HFF-Myc (cell line): ENCODE measurements around the gene SLC43A1.

Experiments used
- DNase-seq: peaks from one replicate; pipeline ENCODE4 v3.0.0-alpha.2; 2011; ENCODE audit warnings: low read depth; ENCODE audit errors: extremely low read depth
- H3K4me3 ChIP-seq: replicated peaks from 2 replicates; pipeline ENCODE4 v1.5.1; 2011; ENCODE audit warnings: low read depth, mild to moderate bottlenecking, control low read depth, low read length
- CTCF ChIP-seq: IDR thresholded peaks from 2 replicates; pipeline ENCODE4 v1.5.1; 2012; ENCODE audit warnings: mild to moderate bottlenecking, low read depth, low read length, control low read depth; ENCODE audit errors: missing control alignments

The SLC43A1 gene

GRCh38 chr11:57513911-57514537 lies 1.5 kb downstream of the SLC43A1 start:
- DNase-seq: no peak
- TF ChIP-seq CTCF: no peak
- H3K4me3 ChIP-seq: peak overlapping the region; percentile 71

DNA sequence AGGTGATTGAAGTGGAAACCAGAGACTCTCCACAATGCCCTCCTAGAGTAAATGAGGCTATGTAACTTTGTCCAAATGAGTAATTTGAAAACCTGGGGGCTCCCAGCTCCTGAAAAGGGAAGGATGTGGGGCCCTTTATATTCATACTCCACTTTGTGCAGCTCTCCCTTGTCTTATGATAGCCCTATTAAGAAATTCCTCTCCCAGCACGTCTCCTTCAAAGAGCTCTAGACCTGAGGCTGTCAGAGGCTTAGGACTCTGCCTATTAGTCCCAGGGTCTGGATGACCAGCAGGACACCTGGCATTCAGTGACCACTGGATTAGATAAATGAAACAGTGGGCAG lies 2.1 kb downstream of the SLC43A1 start:
- TF ChIP-seq CTCF: no peak
- peak overlapping the region; percentile 71 for H3K4me3 ChIP-seq
- DNase-seq: no peak

DNA sequence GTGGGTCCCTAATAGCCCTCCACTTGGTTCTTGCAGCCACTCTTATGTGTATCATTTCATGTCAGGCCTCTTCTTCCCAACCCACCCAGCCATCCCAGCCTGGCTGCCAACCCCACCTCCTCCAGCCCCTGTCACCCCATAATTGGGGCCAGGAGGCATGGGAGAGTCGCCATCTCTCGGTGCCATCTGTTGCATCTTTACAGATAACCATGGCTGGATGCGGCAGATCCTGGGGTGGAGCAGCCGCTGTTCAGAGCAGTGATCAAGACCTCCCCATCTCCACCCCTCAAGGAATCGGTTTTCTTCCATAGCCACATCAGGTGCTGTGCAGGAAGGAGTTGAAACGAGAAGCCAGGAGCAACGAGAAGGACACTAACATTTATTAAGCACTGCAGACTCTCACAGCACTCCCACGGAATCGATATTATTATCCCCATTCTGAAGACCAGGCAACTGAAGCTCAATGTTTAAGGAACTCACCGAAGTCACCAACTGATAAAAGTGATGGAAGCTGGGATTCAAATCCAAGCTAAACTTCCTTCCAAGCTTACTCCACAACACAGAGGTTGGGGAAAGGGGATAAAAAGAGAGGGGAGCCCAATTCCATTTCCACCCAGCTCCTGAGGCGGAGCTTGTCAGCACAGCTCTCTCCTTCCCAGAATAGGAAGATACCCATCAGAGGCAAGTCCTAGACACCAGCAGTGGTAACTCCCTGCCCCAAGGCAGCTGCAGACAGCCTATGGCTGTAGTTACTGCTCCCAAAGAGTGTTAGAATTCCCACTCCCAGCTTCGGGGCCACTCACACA lies 2.7 kb downstream of the SLC43A1 start:
- no peak for DNase-seq
- no peak for TF ChIP-seq CTCF
- H3K4me3 ChIP-seq: peak overlapping the region; percentile 71

DNA sequence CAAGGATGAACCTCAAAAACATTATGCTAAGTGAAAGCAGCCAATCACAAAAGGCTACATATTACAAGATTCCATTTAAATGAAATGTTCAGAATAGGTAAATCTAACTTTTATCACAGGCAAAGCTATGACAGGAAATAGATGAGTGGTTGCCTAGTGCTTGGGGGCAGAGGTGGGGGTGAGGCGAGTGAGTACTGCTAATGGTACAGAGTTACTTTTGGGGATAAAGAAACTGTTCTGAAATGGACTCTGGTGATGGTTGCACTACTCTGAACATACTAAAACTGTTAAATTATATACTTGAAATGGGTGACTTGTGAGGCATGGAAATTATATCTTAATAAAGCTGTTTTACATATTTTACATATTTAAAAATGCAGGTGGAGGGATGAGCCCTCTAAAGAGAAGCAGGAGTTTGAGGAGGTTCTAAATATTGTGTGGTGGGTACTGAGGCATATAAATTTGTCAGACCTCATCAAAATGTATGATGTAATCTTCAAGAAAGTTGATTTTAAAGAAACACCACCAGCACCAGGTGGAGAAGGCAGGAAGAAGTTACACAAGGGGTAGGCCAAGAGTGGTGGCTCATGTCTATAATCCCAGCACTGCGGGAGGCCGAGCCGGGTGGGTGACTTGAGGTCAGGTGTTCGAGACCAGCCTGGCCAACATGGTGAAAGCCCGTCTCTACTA lies 3.6 kb downstream of the SLC43A1 start:
- no peak overlapping the region for H3K4me3 ChIP-seq
- TF ChIP-seq CTCF: no peak
- no peak for DNase-seq

GRCh38 chr11:57508341-57509170 lies 6.9 kb downstream of the SLC43A1 start:
- no peak overlapping the region for H3K4me3 ChIP-seq
- DNase-seq: no peak
- TF ChIP-seq CTCF: no peak

DNA sequence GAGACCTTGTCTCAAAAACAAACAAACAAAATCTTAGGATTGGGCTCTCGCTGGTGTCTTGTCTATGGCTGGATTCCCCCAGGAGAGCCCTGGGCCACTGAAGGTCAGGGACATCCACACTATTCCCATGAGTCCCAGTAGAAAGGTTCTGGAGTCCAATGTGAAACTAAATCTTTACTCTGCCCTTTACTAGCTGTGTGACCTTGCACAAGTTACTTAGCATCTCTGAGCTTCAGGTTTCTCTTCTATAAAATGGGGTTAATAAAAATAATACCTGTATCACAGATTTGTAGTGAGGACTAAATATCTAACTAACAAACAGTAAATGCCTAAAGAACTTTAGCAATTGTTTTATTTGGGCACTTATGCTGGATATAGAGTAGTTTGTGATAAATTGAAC lies 9.0 kb downstream of the SLC43A1 start:
- no peak for TF ChIP-seq CTCF
- no peak overlapping the region for H3K4me3 ChIP-seq
- DNase-seq: no peak
